Stimulated activated CD8-positive, alpha-beta memory T cell treated with anti-CD3 and anti-CD28 coated beads, Interleukin-15, amount 100 ng/mL, for 24 hours (primary cell): ENCODE results near the gene SLC4A5.
"Not testable (repeated sequence)": the region's sequence is repeated elsewhere in the genome, so short reads cannot be mapped to it uniquely, and the experiment has no call there.

ENCODE experiments used
- DNase-seq: peaks from one replicate; pipeline ENCODE4 v3.0.0-alpha.2; 2020; ENCODE audit warnings: low read depth

Gene SLC4A5

GRCh38 chr2:74198461-74199274 lies 144.5 kb downstream of the SLC4A5 start, which contains the start of gene MTHFD2:
MTHFD2 (plus strand) TSS chr2:74198615; CDS start chr2:74198642, 27 bp downstream.
- peak; percentile 70 for DNase-seq

- DNase-seq: no peak
Observed at GRCh38 chr2:74198023-74198460, 145.2 kb downstream of the SLC4A5 start.

GRCh38 chr2:74197049-74197448 lies 146.2 kb downstream of the SLC4A5 start:
- no peak for DNase-seq

GRCh38 chr2:74194799-74195198 lies 148.4 kb downstream of the SLC4A5 start:
- no peak for DNase-seq

GRCh38 chr2:74191596-74192380 lies 151.4 kb downstream of the SLC4A5 start:
- DNase-seq: no peak

GRCh38 chr2:74188696-74189095 lies 154.5 kb downstream of the SLC4A5 start:
- no peak for DNase-seq

GRCh38 chr2:74188018-74188601 lies 155.1 kb downstream of the SLC4A5 start:
- DNase-seq: no peak

GRCh38 chr2:74186706-74187105 lies 156.5 kb downstream of the SLC4A5 start:
- DNase-seq: not testable (repeated sequence)

- no peak for DNase-seq
Observed at GRCh38 chr2:74186038-74186437, 157.2 kb downstream of the SLC4A5 start.

- no peak for DNase-seq
Observed at GRCh38 chr2:74183878-74184277, 159.3 kb downstream of the SLC4A5 start.

- DNase-seq: no peak
Observed at GRCh38 chr2:74181739-74182138, 161.5 kb downstream of the SLC4A5 start.

- no peak for DNase-seq
Observed at GRCh38 chr2:74179063-74179865, 164.0 kb downstream of the SLC4A5 start.

GRCh38 chr2:74178211-74179062 lies 164.8 kb downstream of the SLC4A5 start, which contains the start of gene MOB1A:
MOB1A (minus strand) TSS chr2:74178879; CDS start chr2:74178674, 205 bp downstream.
- DNase-seq: peak; percentile 89

- no peak for DNase-seq
Observed at GRCh38 chr2:74177696-74178095, 165.5 kb downstream of the SLC4A5 start.

GRCh38 chr2:74174909-74175308 lies 168.3 kb downstream of the SLC4A5 start:
- DNase-seq: no peak

- DNase-seq: no peak
Observed at GRCh38 chr2:74168739-74169138, 174.5 kb downstream of the SLC4A5 start.
